ENCODE results near the gene PLXDC2.

GRCh38 chr10:20158086-20158485 lies 341.9 kb downstream of the PLXDC2 start:
- TF ChIP-seq CTCF (IDR thresholded peaks at IDR 0.05): no peak
- no peak for TF ChIP-seq POLR2A (IDR thresholded peaks at IDR 0.05)
